Loucy (cell line): ENCODE data around the gene NADSYN1.

Experiments used
- H2AFZ ChIP-seq: fragments of 200-600 bp; sonication (generic); 2 replicates; pipeline ENCODE4 v1.6.0; 2016; ENCODE audit warnings: antibody characterized with exemption, mild to moderate bottlenecking, low read length, moderate library complexity
- H3F3A ChIP-seq: fragments of 200-600 bp; 2 replicates; pipeline ENCODE4 v1.6.0; 2016; ENCODE audit warnings: antibody characterized with exemption, low read depth, mild to moderate bottlenecking
- H3K27me3 ChIP-seq: fragments of 200-600 bp; sonication (generic); 2 replicates; pipeline ENCODE4 v1.6.1; 2014; ENCODE audit warnings: low read length, mild to moderate bottlenecking; ENCODE audit not compliant: insufficient read depth, poor library complexity, severe bottlenecking
- H3K36me3 ChIP-seq: fragments of 200-600 bp; sonication (generic); 2 replicates; pipeline ENCODE4 v1.6.1; 2016; ENCODE audit warnings: low read length; ENCODE audit not compliant: insufficient read depth
- H3K4me1 ChIP-seq: fragments of 200-600 bp; sonication (generic); 2 replicates; pipeline ENCODE4 v1.5.1; 2014; ENCODE audit warnings: low read length, mild to moderate bottlenecking; ENCODE audit not compliant: insufficient read depth, poor library complexity, severe bottlenecking
- H3K4me2 ChIP-seq: fragments of 200-600 bp; sonication (generic); 2 replicates; pipeline ENCODE4 v1.6.0; 2014; ENCODE audit warnings: antibody characterized with exemption, low read length, low read depth, mild to moderate bottlenecking; ENCODE audit not compliant: poor library complexity, severe bottlenecking
- H3K4me3 ChIP-seq: fragments of 200-600 bp; sonication (generic); 2 replicates; pipeline ENCODE4 v1.5.1; 2014; ENCODE audit warnings: low read length, mild to moderate bottlenecking, mixed read lengths; ENCODE audit not compliant: poor library complexity, severe bottlenecking
- H3K79me2 ChIP-seq: fragments of 200-600 bp; sonication (generic); 2 replicates; pipeline ENCODE4 v1.6.1; 2014; ENCODE audit warnings: low read length; ENCODE audit not compliant: insufficient read depth
- H3K9ac ChIP-seq: fragments of 200-600 bp; sonication (generic); 2 replicates; pipeline ENCODE4 v1.6.0; 2014; ENCODE audit warnings: mild to moderate bottlenecking, low read depth, low read length, moderate library complexity; ENCODE audit not compliant: poor library complexity, severe bottlenecking
- H3K9me2 ChIP-seq: fragments of 200-600 bp; sonication (generic); replicated peaks from 2 replicates; pipeline ENCODE4 v1.6.1; 2016; ENCODE audit warnings: low read depth, low read length, mixed read lengths
- H3K9me3 ChIP-seq: fragments of 200-600 bp; sonication (generic); 2 replicates; pipeline ENCODE4 v1.6.1; 2014; ENCODE audit warnings: mild to moderate bottlenecking, antibody characterized with exemption, low read length, low read depth; ENCODE audit not compliant: insufficient read depth
- H4K20me1 ChIP-seq: fragments of 200-600 bp; sonication (generic); 2 replicates; pipeline ENCODE4 v1.6.0; 2014; ENCODE audit warnings: antibody characterized with exemption, low read length, mild to moderate bottlenecking; ENCODE audit not compliant: insufficient read depth, poor library complexity, severe bottlenecking
- CTCF ChIP-seq: fragments of 200-600 bp; sonication (generic); conservative IDR thresholded peaks from 2 replicates; pipeline ENCODE4 v1.5.1; 2014; ENCODE audit warnings: mild to moderate bottlenecking, antibody characterized with exemption, low read length
- EZH2phosphoT487 ChIP-seq: fragments of 200-600 bp; IDR thresholded peaks from 2 replicates; pipeline ENCODE4 v1.6.1; 2018; ENCODE audit warnings: antibody characterized with exemption, mild to moderate bottlenecking, moderate library complexity, borderline replicate concordance

The NADSYN1 gene

GRCh38 chr11:71446942-71447688 is 5.9 kb upstream of the NADSYN1 start:
- Histone ChIP-seq H3K36me3 (peaks cover 22% of the 10 kb centered on the region; the same call in 1 of the 2 replicates), H3K4me3 (peak overlapping the region; percentile 90), H4K20me1 (no peaks in the 10 kb centered on the region), H3K9me3 (peaks cover 3% of the 10 kb centered on the region; the same call in 1 of the 2 replicates), H3K9ac (peak overlapping the region; percentile 78), H3K4me1 (peaks cover 33% of the 10 kb centered on the region), H3K79me2 (peaks cover 53% of the 10 kb centered on the region), H3F3A (peaks cover 3% of the 10 kb centered on the region; the same call in 1 of the 2 replicates), H2AFZ (peak overlapping the region; percentile 71; the same call in 1 of the 2 replicates), H3K4me2 (peak overlapping the region; percentile 85), H3K9me2 (no peaks in the 10 kb centered on the region), H3K27me3 (no peaks in the 10 kb centered on the region)
- no peak for TF ChIP-seq EZH2phosphoT487
- no peak for TF ChIP-seq CTCF

GRCh38 chr11:71447791-71448256 is 5.2 kb upstream of the NADSYN1 start:
- Histone ChIP-seq H3K36me3 (peaks cover 21% of the 10 kb centered on the region; the same call in 1 of the 2 replicates), H4K20me1 (no peaks in the 10 kb centered on the region), H3K9me3 (peaks cover 3% of the 10 kb centered on the region; the same call in 1 of the 2 replicates), H3K9ac (peak overlapping the region; percentile 78), H3K79me2 (peaks cover 53% of the 10 kb centered on the region), H3K27me3 (no peaks in the 10 kb centered on the region), H3K4me2 (peak overlapping the region; percentile 85), H3K4me3 (peak overlapping the region; percentile 90), H3K9me2 (no peaks in the 10 kb centered on the region), H2AFZ (peak overlapping the region; percentile 71), H3F3A (peaks cover 4% of the 10 kb centered on the region; the same call in 1 of the 2 replicates), H3K4me1 (peaks cover 33% of the 10 kb centered on the region)
- no peak for TF ChIP-seq CTCF
- TF ChIP-seq EZH2phosphoT487: no peak

- Histone ChIP-seq H3K9me3 (peaks cover 3% of the 10 kb centered on the region; the same call in 1 of the 2 replicates), H3K4me2 (peak within 1 kb of the TSS; percentile 85), H3K9ac (peak within 1 kb of the TSS; percentile 83), H3K9me2 (no peaks in the 10 kb centered on the region), H3K36me3 (peaks cover 14% of the 10 kb centered on the region; the same call in 1 of the 2 replicates), H3K4me1 (peaks cover 33% of the 10 kb centered on the region), H2AFZ (peak within 1 kb of the TSS; percentile 92), H3K27me3 (no peaks in the 10 kb centered on the region), H4K20me1 (no peaks in the 10 kb centered on the region), H3K79me2 (peaks cover 57% of the 10 kb centered on the region), H3F3A (peaks cover 4% of the 10 kb centered on the region; the same call in 1 of the 2 replicates), H3K4me3 (peak within 1 kb of the TSS; percentile 90)
- TF ChIP-seq CTCF (no peak), EZH2phosphoT487 (no peak)
Observed at GRCh38 chr11:71448257-71449171, 4.5 kb upstream of the NADSYN1 start, which contains the start of gene DHCR7. DHCR7 (minus strand) TSS chr11:71448393; CDS start chr11:71444952, 3,441 bp downstream.
